HG02642 (cell line): ENCODE data around the gene ITGA8.
"Not testable (repeated sequence)": the region's sequence is repeated elsewhere in the genome, so short reads cannot be mapped to it uniquely, and the experiment has no call there.

ENCODE experiments used
- ATAC-seq: cut with Tn5 transposase; IDR thresholded peaks from one replicate; pipeline ENCODE4 v1.9.1; 2021; ENCODE audit warnings: mild to moderate bottlenecking; ENCODE audit not compliant: unreplicated experiment, poor library complexity

The ITGA8 gene

DNA sequence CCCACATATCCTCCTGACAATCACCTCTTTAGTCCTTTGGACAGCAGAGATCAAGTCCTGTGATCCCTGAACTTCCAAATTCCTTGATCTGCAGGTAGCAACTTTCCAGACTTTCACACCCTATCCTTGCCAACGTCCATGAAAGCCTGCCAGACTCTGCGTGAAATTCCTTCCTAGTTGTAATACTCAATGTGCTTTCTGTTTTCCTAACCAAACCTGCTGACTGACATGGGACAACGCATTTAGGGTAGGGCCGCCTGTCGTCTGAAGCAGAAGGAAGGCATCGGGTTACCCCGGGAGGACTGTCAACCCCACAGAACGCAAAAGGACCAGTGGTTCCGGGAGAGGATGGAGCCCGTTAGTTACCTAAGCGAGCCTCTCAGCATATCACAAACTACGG is 23.9 kb downstream of the ITGA8 start:
- no peak for ATAC-seq

GRCh38 chr10:15690031-15690430 is 29.7 kb downstream of the ITGA8 start:
- ATAC-seq, result no peak

GRCh38 chr10:15684768-15685167 is 35.0 kb downstream of the ITGA8 start:
- ATAC-seq, result no peak

DNA sequence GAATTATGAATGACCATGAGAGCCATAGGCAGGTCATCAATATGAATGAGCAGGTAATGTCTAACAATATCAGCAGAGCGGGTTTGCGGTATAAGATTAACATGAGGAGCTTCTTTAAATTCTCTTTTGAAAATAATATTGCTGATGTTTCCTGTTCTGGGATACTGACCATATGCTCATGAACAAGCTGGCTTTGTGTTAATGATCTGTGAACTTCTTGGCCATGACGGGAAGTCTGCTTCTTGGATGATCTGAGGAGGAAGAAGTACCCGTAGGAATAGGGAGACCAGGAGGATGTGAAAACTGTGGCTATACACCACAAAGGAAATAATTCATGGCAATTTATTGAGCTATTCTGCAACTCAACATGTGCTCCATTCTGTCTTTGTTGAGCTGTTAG is 38.6 kb downstream of the ITGA8 start:
- no peak for ATAC-seq

GRCh38 chr10:15678851-15679250 is 40.9 kb downstream of the ITGA8 start:
- no peak for ATAC-seq

- ATAC-seq, result no peak
Measured at GRCh38 chr10:15672469-15672868, 47.3 kb downstream of the ITGA8 start.

DNA sequence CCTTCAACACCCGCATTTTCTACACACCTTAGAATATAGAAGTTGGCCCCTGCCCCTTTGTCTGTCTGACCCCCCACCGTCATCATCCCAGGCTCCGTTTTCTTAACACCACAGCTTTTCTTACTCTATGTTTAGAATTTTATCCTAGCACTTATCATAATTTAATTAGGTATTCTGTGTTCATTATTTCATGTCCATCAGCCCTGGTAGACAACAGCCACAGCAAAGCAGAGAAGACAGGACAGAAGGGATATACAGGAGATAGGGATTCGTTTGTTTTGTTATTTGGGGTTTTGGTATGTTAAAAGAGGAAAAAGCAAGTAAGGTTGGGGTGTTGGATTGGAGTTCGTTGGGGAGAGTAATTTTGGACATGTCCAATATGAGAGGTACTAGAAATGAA is 48.8 kb downstream of the ITGA8 start:
- ATAC-seq, result no peak

- ATAC-seq, result no peak
Measured at GRCh38 chr10:15661574-15661973, 58.1 kb downstream of the ITGA8 start.

- ATAC-seq, result no peak
Measured at GRCh38 chr10:15660990-15661389, 58.7 kb downstream of the ITGA8 start.

DNA sequence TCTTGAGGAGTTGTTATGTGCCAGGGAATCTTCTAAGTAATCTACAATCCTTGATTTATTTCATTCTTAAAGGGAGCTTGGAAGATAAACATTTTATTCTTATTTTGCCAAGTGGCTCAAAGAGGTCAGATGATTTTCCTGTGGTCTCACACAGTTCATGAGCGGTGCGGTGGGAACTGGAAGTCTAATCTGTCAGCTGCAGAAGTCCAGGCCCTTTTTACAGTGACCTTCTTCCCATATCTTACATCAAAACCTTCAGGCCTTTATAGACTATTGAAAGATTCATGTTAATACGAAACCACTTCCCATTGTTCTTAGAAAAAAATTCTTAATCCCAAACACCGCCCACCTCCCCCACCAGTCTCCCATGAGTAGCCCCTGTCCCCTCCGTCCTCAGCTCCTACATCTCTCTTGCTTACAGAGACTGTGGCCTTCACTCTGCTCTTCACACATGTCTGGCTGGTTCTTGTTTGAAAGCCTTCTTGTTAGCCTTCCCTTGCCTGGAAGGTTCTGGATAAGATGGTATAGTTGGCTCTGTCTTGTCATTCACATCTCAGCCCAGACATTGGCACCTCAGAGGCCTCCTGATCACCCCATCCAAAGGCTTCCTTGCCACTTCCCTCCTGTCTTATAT is 61.5 kb downstream of the ITGA8 start:
- no peak for ATAC-seq

DNA sequence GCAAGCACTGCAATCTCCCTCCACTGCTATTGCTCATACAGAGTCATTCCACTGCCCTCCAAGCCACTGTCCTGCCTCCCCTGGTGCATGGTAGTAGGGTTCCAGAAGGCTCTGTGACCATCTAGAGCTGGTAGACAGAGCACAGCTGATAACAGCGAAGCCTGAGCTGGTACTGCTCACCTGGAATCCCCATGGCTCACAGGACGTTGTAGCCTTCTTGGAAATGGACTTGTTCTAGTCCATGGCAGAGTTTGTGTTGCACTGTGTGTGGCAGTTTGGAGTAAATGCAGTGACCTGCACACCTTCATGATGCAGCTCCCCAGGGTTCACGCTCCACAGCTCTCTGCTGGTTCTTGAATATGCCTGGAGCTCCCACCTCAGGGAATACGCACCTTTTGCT is 67.0 kb downstream of the ITGA8 start:
- ATAC-seq, result no peak

GRCh38 chr10:15652117-15652516 is 67.6 kb downstream of the ITGA8 start:
- no peak for ATAC-seq

DNA sequence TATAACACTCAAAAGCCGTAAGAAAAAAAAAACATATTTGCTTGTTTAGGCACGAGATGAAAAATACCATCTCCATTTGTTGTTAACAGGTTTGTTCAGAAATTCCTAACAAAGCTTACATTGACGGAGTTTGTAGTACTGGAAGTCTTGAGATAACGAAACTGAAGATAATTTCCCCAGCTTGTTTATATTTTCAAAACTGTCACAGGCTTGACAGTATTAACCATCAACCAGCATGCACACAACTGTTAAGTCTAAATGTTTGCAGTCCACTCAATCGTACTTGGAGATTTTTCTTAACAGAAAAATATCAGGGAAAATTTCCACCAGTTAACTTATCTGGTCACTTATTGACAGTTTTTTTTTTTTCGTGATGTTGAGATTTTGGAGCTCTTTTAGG is 68.5 kb downstream of the ITGA8 start:
- no peak for ATAC-seq

GRCh38 chr10:15642095-15642494 is 77.6 kb downstream of the ITGA8 start:
- ATAC-seq, result no peak

DNA sequence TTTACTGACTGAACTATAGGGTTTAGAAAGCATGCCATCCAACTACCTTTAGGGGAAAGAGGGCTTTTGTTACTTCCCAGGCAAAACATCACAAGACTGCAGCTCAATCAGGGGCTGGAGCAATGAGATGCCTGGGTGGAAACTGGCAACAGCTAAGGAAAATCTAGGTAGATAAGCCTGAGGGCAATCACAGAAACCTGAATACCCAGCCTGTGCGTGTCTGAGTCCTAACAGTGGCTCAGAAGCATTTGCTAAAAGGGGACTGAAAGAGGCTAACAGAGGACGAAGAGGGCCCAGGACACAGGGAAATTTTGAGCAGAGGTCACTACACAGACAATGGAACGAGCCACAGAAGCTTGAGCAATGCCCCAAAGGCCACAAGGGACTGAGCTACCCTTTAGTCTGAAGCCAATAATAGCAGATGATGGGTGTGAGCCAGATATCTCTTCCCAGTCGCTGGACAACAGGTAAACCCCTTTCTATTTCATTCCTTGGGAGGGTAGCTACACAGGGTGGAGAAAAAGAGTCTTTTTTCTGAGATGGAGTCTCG is 79.1 kb downstream of the ITGA8 start:
- no peak for ATAC-seq

GRCh38 chr10:15636446-15636845 is 83.3 kb downstream of the ITGA8 start:
- ATAC-seq, result no peak

GRCh38 chr10:15632456-15633091 is 87.1 kb downstream of the ITGA8 start:
- no peak for ATAC-seq

DNA sequence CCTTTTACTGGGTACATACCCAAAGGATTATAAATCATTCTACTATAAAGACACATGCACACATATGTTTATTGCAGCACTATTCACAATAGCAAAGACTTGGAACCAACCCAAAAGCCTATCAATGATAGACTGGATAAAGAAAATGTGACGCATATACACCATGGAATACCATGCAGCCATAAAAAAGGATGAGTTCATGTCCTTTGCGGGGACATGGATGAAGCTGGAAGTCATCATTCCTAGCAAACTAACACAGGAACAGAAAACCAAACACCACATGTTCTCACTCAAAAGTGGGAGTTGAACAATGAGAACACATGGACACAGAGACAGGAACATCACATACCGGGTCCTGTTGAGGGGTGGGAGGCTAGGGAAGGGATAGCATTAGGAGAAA is 88.5 kb downstream of the ITGA8 start:
- ATAC-seq, result not testable (repeated sequence)

DNA sequence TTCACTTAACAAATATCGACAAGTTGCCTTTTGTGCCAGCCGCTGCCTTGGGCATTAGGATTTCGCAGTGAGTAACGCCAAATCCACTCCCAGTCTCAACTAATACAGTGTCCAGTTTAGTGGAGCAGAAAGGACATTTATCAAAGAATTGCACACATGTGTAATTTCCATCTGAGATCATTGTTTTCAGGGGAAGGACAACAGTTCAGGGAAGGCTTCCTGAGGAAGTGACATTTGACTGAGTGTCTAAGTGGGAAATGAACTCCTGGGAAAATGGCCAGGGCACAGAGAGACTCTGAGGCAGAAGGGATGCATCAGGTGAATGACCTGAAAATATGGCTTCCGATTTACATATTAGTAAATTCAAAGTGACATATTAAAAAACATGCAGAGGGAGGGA is 89.4 kb downstream of the ITGA8 start:
- ATAC-seq, result no peak

- ATAC-seq, result no peak
Measured at GRCh38 chr10:15627617-15628196, 92.0 kb downstream of the ITGA8 start.

- no peak for ATAC-seq
Measured at GRCh38 chr10:15626937-15627336, 92.8 kb downstream of the ITGA8 start.

- no peak for ATAC-seq
Measured at GRCh38 chr10:15625261-15625660, 94.5 kb downstream of the ITGA8 start.
